Stomach (tissue), 4 donors: ENCODE results near the gene MGAT5.

Experiments
- CTCF ChIP-seq, 7 experiments: fragments of 450-650 bp in 4 of 7; fragments of 200-600 bp in 3 of 7; sonication (generic) in 3 of 7; IDR thresholded peaks; one replicate each; pipeline ENCODE4 v1.5.1; 2016 to 2019; ENCODE audit warnings: antibody characterized with exemption in 7 of 7, control low read depth in 2 of 7, mild to moderate bottlenecking in 1 of 7
- EP300 ChIP-seq: sonication (generic); formaldehyde crosslinking; IDR thresholded peaks from one replicate; pipeline ENCODE4 v1.6.1; 2017; ENCODE audit warnings: antibody characterized with exemption
- POLR2A ChIP-seq, 4 donors: fragments of 450-650 bp; IDR thresholded peaks; one replicate each; pipeline ENCODE4 v1.6.1; 2016; ENCODE audit warnings: antibody characterized with exemption in 4 of 4, control low read depth in 2 of 4, mild to moderate bottlenecking in 1 of 4, moderate library complexity in 1 of 4
- POLR2AphosphoS5 ChIP-seq, 3 donors: sonication (generic); formaldehyde crosslinking; IDR thresholded peaks; one replicate each; pipeline ENCODE4 v1.6.1; 2016; ENCODE audit warnings: antibody characterized with exemption in 3 of 3

DNA sequence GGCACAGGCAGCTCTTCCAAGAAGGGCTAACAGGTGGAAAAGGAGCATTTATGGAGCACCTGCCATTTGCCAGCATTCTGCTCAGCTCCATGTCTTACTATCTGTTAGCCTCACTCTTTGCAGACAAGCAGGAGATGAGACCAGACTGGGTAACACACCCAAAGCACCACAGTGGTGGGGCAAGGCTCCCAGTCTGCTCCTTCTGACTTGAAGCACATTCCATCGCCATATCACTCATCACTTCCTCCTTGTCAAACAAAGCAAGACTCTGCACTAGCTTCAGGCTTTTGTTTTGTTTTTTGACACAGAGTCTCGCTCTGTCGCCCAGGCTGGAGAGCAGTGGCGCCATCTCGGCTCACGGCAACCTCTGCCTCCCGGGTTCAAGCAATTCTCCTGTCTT is 182.8 kb downstream of the MGAT5 start:
- TF ChIP-seq CTCF (IDR thresholded peaks at IDR 0.05) = no peak
- no peak for TF ChIP-seq POLR2A (IDR thresholded peaks at IDR 0.05)
- TF ChIP-seq POLR2AphosphoS5 (IDR thresholded peaks at IDR 0.05) = no peak
- TF ChIP-seq EP300 = no peak
